Gastroesophageal sphincter (tissue), 4 donors: ENCODE measurements around the gene PFKM. TPM values are rescaled to one million over a fixed set of nuclear protein-coding genes. Genes with fewer than 3 reads are reported as not detected.

Experiments used
- ATAC-seq: fragments of 150-250 bp; one replicate; pipeline ENCODE4 v1.9.1; 2016; ENCODE audit warnings: mild to moderate bottlenecking, moderate library complexity
- H3K27ac ChIP-seq, 4 donors: fragments of 200-600 bp; sonication (generic) in 3 of 4; 1 replicate in 3 of 4; 2 replicates in 1 of 4; pipeline ENCODE4 v1.5.1; 2016 to 2019
- H3K27me3 ChIP-seq: fragments of 200-600 bp; sonication (generic); one replicate; pipeline ENCODE4 v1.5.1; 2019
- H3K36me3 ChIP-seq, 2 donors: fragments of 200-600 bp; sonication (generic); one replicate each; pipeline ENCODE4 v1.5.1; 2019; ENCODE audit warnings: control low read depth in 1 of 2
- H3K4me1 ChIP-seq, 3 donors: fragments of 200-600 bp; sonication (generic); 1 replicate in 2 of 3; 2 replicates in 1 of 3; pipeline ENCODE4 v1.5.1; 2016 to 2019; ENCODE audit warnings: control low read depth in 2 of 3
- H3K4me3 ChIP-seq, 2 donors: fragments of 200-600 bp; sonication (generic); one replicate each; pipeline ENCODE4 v1.5.1; 2019; ENCODE audit warnings: mild to moderate bottlenecking in 1 of 2, moderate library complexity in 1 of 2
- H3K9me3 ChIP-seq, 3 donors: fragments of 200-600 bp; sonication (generic); one replicate each; pipeline ENCODE4 v1.5.1; 2017 to 2019; ENCODE audit warnings: control low read depth in 2 of 3
- EP300 ChIP-seq: sonication (generic); formaldehyde crosslinking; IDR thresholded peaks from one replicate; pipeline ENCODE4 v1.6.1; 2017; ENCODE audit warnings: antibody characterized with exemption, mild to moderate bottlenecking
- POLR2A ChIP-seq, 2 donors: fragments of 450-650 bp; IDR thresholded peaks; one replicate each; pipeline ENCODE4 v1.6.1; 2017; ENCODE audit warnings: antibody characterized with exemption in 2 of 2, mild to moderate bottlenecking in 2 of 2, moderate library complexity in 1 of 2
- POLR2AphosphoS5 ChIP-seq: sonication (generic); formaldehyde crosslinking; IDR thresholded peaks from one replicate; pipeline ENCODE4 v1.6.1; 2017; ENCODE audit warnings: antibody characterized with exemption
- WGBS, 2 donors: methylation state at CpG; one replicate each; pipeline ENCODE4 v1.1.5; 2018; ENCODE audit warnings: low coverage in 1 of 2; 5-methylcytosine and 5-hydroxymethylcytosine counted together
- total RNA-seq, 4 donors: library from RNA; depleted of rRNA; stranded (reverse); fragments of >200 nt; gene quantifications; one replicate each; pipeline ENCODE4 v1.1.0, GENCODE V29; 2016
- TF ChIP-seq, protein P1 (sequence below), 4 experiments: fragments of 200-600 bp in 2 of 4; fragments of 450-650 bp in 2 of 4; sonication (generic) in 1 of 4; IDR thresholded peaks; one replicate each; pipeline ENCODE4 v1.5.1; 2017 to 2019; ENCODE audit warnings: antibody characterized with exemption in 4 of 4, mild to moderate bottlenecking in 2 of 4, moderate library complexity in 2 of 4

Gene PFKM
- total RNA-seq, 4 donors from 2014 or later = 64.5 to 105 (median 71.0) TPM

DNA sequence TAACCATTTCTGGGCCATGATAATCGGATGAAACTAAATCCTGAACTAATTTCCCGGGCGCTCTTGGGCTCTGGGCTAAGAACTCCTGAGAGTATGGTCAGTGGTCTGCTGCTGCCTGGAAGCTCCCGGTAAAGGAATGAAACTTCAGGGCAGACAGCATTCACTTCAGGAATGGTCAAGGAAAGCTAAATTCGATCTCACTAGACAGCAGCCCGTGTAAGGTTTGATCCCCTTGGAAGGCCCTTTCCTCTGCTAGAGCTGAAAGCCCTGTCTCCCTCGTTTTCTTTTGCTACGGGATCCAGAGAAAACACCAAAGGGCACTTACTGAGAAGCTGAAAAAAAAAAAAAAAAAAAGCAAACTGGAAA lies 37.5 kb downstream of the PFKM start:
- TF ChIP-seq EP300 (no peak), POLR2AphosphoS5 (no peak), POLR2A (IDR thresholded peaks at IDR 0.05) (no peak)
- TF ChIP-seq, protein P1, sequence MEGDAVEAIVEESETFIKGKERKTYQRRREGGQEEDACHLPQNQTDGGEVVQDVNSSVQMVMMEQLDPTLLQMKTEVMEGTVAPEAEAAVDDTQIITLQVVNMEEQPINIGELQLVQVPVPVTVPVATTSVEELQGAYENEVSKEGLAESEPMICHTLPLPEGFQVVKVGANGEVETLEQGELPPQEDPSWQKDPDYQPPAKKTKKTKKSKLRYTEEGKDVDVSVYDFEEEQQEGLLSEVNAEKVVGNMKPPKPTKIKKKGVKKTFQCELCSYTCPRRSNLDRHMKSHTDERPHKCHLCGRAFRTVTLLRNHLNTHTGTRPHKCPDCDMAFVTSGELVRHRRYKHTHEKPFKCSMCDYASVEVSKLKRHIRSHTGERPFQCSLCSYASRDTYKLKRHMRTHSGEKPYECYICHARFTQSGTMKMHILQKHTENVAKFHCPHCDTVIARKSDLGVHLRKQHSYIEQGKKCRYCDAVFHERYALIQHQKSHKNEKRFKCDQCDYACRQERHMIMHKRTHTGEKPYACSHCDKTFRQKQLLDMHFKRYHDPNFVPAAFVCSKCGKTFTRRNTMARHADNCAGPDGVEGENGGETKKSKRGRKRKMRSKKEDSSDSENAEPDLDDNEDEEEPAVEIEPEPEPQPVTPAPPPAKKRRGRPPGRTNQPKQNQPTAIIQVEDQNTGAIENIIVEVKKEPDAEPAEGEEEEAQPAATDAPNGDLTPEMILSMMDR (IDR thresholded peaks at IDR 0.05) = no peak
- Histone ChIP-seq H3K27ac (peak overlapping the region; percentile 67 to 89 (median 86)), H3K27me3 (peaks cover 3% of the 10 kb centered on the region), H3K4me1 (peaks cover 0 to 32% (median 9%) of the 10 kb centered on the region in 3 donors), H3K36me3 (peaks cover 0 to 32% of the 10 kb centered on the region in 2 donors), H3K4me3 (peak overlapping the region; percentile 72 to 88), H3K9me3 (no peaks in the 10 kb centered on the region)
- 32 to 33% methylated on average over 7 of the region's 8 CpGs for WGBS, 2 donors
- ATAC-seq = no peak

DNA sequence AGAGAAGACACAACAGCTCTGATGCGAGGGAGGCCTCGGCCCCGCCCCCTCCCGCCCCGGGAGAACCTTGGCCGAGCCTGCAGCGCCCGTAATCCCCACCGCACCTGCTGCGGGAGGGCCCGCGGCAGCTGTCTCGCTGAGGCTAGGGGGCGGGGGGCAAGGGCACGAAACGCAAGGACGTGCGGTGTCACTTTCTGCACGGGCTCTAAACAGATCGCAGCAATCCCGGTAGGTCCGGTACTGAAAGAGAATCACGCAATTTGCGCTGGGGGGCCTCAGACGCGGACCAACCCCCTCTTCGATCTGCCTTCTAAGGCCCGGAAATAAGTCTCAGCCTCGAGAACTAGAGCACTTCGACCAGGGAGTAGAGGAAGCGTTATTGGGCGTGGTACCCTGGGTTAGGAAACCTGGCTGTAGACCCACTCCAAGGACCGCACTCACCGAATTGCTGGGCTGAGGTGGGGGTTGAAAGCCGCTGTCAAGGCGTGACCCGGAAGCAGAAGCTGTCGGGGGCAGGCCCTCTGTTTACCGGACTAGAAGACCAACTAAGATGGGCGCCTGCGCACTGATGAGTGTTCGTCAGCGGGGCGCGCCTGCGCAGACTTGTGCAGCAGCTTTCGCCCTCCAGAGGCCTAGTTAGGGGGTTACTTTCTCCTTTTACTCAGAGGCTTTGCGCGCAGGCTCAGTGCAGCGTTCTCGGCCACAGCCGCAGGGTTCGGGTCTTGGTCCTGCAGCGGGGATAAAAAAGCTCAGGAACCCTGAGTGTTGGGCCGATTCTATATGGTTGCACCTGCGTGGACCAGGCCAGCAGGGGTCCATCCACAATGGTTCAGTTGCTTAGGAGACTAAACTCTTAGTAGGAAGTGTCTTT lies 38.1 kb downstream of the PFKM start, which contains the start of gene ASB8:
Gene ASB8, minus strand, starts transcription at position 498 of the 871 bp plus-strand sequence. CDS start 4,019 bp downstream, outside the sequence.
- Histone ChIP-seq H3K36me3 (peaks cover 0 to 26% of the 10 kb centered on the region in 2 donors), H3K27ac (peak within 1 kb of the TSS; percentile 67 to 89 (median 86)), H3K4me1 (peaks cover 0 to 32% (median 9%) of the 10 kb centered on the region in 3 donors), H3K4me3 (peak within 1 kb of the TSS; percentile 72 to 88), H3K27me3 (peaks cover 6% of the 10 kb centered on the region), H3K9me3 (no peaks in the 10 kb centered on the region)
- peak; percentile 99 for ATAC-seq
- TF ChIP-seq POLR2AphosphoS5 (peak; percentile 47), POLR2A (IDR thresholded peaks at IDR 0.05) (no peak)
- TF ChIP-seq, protein P1 (IDR thresholded peaks at IDR 0.05) = peak in 3 of 4 experiments; percentile 70 to 71 (median 70)
- 1% methylated on average over 29 to 30 of the region's 56 CpGs for WGBS, 2 donors

DNA sequence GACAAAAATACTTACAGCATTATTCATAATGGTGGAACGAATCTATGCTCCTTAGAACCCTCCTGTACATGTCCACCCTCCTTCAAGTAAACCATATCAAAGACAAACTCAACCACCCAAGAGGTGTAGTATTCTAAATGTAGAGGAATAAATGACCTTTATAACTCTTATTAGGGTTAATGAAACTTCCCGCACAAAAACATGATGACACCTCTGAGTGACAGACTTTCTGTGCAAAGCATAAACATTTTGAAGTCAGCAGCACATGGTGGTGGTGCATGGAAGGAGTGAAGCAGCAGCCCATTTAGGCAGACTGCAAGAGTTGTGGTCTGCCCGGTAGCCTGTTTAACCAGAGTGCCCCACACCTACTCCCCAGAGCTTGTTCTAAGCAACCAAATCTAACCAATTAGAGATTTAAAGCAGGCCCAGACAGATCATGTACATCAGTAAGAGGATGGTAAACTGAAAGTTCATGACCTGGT lies 38.8 kb downstream of the PFKM start:
- no peak for ATAC-seq
- 0 to 60% methylated on average over 1 to 3 of the region's 3 CpGs for WGBS, 2 donors

DNA sequence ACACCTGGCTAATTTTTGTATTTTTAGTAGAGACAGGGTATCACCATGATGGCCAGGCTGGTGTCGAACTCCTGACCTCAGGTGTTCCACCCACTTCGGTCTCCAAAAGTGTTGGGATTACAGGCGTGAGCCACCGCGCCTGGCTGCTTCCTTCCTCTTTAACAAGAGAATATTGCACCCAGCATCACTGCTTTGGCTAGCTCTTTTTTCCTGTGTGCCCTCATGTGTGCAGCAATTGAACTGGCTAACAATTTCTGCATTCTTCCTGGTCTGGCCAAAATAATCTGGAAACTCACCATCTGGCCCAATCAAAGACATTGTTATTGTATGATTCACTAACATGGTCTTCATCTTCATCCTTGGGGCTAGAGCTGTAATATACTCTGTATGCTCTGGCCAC lies 40.9 kb downstream of the PFKM start:
- no peaks in the 10 kb centered on the region for H3K9me3 ChIP-seq
- peaks cover 0 to 21% (median 9%) of the 10 kb centered on the region in 3 donors for H3K4me1 ChIP-seq
- TF ChIP-seq POLR2AphosphoS5 = no peak
- TF ChIP-seq EP300 = no peak
- TF ChIP-seq, protein P1 (IDR thresholded peaks at IDR 0.05) = no peak
- TF ChIP-seq POLR2A (IDR thresholded peaks at IDR 0.05) = no peak
- WGBS, 2 donors = 81 to 82% methylated on average over 5 of the region's 5 CpGs
- no peak for ATAC-seq
- H3K27ac ChIP-seq = no peak overlapping the region
- no peak overlapping the region for H3K4me3 ChIP-seq
- H3K27me3 ChIP-seq = peaks cover 14% of the 10 kb centered on the region
- no peaks in the 10 kb centered on the region for H3K36me3 ChIP-seq

More for the DNA sequence above, 38.8 kb downstream of the PFKM start:
- peaks cover 8% of the 10 kb centered on the region for H3K27me3 ChIP-seq
- peaks cover 0 to 32% (median 9%) of the 10 kb centered on the region in 3 donors for H3K4me1 ChIP-seq
- H3K27ac ChIP-seq = peak overlapping the region; percentile 14 to 89 (median 86)
- peaks cover 0 to 19% of the 10 kb centered on the region in 2 donors for H3K36me3 ChIP-seq
- H3K9me3 ChIP-seq = no peaks in the 10 kb centered on the region
- H3K4me3 ChIP-seq = peak overlapping the region; percentile 72 to 88
- TF ChIP-seq POLR2AphosphoS5 (no peak), EP300 (no peak), POLR2A (IDR thresholded peaks at IDR 0.05) (no peak)
- TF ChIP-seq, protein P1 (IDR thresholded peaks at IDR 0.05) = peak in 1 of 4 experiments; percentile 19
